HG03196 (cell line): ENCODE data around the gene KIRREL3.

Experiments used
- ATAC-seq: cut with Tn5 transposase; IDR thresholded peaks from one replicate; pipeline ENCODE4 v1.9.1; 2021; ENCODE audit not compliant: unreplicated experiment

Gene KIRREL3

GRCh38 chr11:126997641-126998040 lies 2.9 kb downstream of the KIRREL3 start:
- no peak for ATAC-seq

GRCh38 chr11:126997196-126997595 lies 3.4 kb downstream of the KIRREL3 start:
- ATAC-seq = no peak

DNA sequence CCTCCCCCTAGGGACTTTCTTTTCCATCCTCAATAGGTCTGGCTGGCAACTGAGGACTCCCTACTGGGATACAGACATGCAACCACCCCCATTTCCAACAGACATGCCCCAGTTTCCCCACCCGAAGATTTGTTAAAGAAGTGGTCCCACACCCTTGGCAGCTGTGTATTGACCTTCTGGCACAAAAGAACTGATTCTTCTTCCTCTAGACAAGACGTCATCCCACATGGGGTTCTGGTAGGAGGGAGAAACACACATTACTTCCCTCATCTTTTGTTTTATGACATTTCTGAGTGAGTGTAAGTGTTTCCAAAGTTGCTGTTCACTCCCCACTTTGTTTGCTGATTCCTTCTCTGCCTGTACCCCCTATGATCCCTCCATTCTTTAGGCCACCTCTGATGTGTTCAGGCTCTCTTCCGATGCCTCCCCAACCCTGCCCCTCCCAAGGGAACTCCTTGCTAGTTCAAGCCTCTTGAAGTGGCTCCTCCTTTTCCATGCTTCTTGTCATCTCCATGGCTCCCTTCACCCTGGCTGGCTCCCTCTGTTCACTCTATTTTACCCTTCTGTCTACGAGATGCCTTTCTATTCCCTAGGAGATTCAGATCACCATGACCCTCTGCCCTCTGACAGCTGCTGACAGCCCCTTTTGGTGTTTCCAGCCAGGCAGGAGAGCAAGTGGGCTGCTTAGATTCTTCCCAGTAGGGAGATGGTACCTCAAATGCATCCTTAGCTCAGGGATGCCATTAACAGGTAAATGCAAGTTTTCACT lies 4.3 kb downstream of the KIRREL3 start:
- ATAC-seq = no peak

- no peak for ATAC-seq
Observed at GRCh38 chr11:126993599-126993998, 7.0 kb downstream of the KIRREL3 start.

GRCh38 chr11:126992804-126993111 lies 7.8 kb downstream of the KIRREL3 start:
- ATAC-seq = no peak

DNA sequence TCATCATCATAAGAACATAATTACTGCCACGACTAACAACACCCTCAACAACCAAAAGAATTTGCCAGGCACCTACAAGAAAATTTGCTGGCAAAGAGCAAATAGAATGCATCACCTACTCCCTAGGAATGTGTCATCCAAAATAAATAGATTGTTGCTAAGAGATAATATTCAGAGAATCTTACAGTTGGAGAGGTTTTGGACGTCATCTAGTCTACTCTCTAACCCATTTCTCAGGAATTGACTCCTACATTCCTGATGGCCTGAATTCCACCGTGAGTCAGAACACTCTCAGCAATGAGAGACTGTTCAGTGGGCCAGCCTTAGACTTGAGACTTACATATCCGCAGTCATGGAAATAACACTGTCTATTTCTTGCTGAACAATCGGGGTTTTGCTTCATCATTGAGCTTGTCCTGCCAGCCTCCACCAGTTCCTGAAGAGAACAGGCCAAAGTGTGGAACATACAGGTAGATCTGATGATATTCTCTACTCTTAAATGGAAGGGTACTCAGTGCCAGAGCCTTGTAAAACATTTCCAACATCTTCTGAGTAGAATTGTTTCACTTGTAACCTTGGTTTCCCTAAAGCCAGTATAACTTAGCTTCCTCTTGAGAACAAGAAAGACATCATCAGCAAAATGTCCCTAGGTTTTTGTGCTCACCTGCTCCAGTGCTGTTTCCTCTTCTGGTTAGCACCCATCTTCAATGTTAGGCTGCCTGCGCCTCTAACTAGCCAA lies 8.3 kb downstream of the KIRREL3 start:
- no peak for ATAC-seq

DNA sequence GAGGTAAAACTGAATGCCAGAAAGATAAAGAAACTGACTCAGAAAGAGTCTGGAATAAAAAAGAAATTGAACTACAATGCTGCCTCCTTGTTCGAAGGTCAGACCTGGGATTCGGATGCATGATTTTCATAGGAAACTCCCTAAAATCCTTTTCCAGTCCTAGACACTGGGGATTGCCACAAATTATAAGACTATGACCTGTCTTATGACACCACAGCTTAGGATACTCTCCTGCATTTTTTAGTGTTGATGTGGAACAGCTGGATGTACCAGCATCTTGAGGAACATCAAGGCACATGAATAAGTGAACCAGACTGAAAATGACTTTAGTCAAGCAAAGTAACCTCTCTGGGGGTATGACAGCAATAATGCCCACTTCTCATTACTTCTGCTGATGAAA lies 9.0 kb downstream of the KIRREL3 start:
- ATAC-seq = no peak

GRCh38 chr11:126990716-126991480 lies 9.7 kb downstream of the KIRREL3 start:
- no peak for ATAC-seq

- ATAC-seq = peak; percentile 68
Observed at GRCh38 chr11:126989942-126990715, 10.4 kb downstream of the KIRREL3 start.

GRCh38 chr11:126988655-126989054 lies 11.9 kb downstream of the KIRREL3 start:
- no peak for ATAC-seq

DNA sequence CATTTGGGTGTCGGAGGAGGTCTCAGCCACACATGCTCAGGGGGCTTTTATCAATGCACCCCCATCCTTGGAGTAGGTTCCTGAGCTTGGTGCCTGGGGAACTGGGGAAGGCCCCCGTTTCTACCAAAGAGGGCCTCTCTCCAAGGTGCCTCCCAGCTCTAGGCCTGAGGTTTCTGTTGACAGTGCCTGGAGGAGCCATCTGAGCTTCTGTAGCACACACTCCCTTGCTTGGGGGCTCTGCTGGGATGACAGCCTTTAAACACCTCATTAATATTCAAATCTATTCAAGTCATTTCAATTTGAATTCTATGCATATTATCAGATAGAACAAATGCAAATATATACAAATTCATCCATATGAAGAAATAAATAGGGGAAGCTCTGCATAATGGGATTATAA lies 18.9 kb downstream of the KIRREL3 start:
- ATAC-seq = no peak

GRCh38 chr11:126978911-126979310 lies 21.7 kb downstream of the KIRREL3 start:
- ATAC-seq = no peak

DNA sequence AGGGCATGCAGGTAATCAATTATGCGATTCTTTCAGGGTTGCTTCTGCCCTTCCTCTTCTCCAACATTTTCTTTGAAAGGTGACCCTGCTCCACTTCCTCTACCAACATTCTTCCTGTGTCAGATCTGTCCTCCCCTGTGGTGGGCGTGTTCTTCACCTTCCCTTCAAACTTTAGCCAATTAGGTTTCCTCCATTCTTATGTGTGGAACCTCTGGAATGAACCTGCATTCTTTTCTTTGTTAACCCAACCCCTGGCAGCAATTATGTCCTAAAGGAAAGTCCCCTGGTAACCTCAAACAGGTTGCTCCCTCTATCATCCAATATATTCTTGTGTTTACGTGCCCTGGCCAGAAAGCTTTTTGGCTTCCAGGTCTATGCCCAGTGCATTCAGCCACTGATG lies 22.4 kb downstream of the KIRREL3 start:
- ATAC-seq = no peak

DNA sequence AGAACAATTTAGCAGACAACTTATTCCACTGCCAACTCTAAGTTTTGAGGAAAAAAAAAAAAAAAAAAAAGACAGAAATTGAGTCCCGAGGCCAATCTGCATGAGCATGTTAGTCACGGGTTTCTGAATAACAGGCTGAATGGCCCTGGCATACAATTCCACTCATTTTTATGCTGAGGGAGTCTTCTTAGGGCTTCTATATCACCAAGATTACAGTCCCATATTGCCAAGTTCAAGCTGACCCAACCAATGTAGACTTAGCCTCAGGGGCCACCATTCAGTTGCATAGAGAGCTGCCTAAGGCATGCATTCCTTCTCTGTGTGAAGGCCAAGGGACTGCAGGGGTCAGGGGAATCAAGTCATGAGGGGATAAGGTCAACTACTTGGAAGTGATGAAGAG lies 27.5 kb downstream of the KIRREL3 start:
- ATAC-seq = no peak

- ATAC-seq = no peak
Observed at GRCh38 chr11:126971305-126971704, 29.3 kb downstream of the KIRREL3 start.

DNA sequence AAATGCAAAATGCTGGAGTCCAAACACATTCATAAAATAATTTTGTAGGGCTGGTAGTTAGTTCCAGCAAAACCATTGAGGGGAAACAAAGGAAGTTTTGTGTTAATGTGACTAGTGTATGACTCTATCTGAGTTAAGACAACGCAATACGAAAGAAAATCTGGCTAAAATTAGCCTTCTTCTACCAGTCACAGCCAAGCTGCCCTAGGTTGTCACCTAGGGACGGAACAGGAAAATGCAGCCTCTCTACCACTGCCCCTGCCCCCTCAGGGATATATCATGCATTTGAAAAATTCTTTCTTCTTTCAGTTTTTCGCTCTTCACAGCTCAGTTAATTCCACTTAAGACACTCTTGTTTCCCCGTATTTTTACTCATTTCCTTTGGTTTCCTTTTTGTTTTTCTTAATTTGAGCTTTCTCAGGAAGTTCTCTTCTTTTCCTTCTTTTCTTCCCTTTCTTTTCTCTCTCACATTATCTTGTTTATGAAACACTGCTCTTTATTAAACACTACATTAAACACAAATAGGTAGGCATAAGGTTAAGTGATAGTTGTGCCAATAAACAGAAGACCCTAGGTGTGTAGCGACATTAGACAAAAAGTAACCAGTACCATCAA lies 30.6 kb downstream of the KIRREL3 start:
- ATAC-seq = peak; percentile 74

GRCh38 chr11:126968915-126969314 lies 31.7 kb downstream of the KIRREL3 start:
- no peak for ATAC-seq

DNA sequence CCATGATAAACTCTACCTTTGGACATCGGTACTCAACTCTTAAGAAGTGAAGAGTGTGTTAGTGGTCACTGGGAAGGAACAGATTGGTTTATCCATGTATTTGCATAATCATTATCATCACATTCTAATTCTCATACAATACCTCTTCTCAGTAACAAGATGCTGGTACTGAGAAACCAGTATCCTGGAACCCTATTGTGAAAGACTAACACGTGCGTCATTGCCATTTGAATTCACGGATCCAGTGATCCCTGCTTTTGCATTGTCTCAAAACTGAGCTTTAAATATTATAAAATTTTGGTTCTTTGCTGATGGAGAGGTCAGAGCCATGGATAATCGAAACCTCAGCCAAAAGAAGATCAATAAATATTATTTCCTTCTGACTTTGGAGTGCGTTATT lies 35.2 kb downstream of the KIRREL3 start:
- no peak for ATAC-seq

- no peak for ATAC-seq
Observed at GRCh38 chr11:126963603-126964363, 36.8 kb downstream of the KIRREL3 start.

DNA sequence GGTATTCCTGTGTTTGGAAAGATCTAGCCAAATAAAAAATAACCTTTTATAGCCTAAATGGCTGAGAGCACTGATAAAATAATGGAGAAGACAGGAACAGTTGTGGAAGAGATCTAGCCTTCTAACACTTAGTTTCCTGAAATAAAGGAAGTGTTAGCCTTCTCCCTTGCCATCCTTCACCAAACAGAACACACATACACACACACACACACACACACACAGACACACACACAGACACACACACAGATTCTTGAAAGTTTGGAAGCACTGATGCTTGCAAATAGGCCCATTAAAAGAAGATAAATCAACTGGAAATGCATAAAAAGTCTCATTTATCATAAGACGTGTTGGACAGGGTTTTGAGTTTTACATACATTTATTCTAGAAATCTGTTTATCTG lies 37.5 kb downstream of the KIRREL3 start:
- ATAC-seq = no peak
